A673 (cell line): ENCODE results near the gene TPPP. TPM values are rescaled to one million over a fixed set of nuclear protein-coding genes. Genes with fewer than 3 reads are reported as not detected.

ENCODE experiments used
- BruUV-seq: library from RNA; stranded (reverse); fragments of 400-500 nt; replicated peaks from 2 replicates; lab custom pipeline; 2021; lab: Mats Ljungman, UMichigan
- CTCF ChIA-PET: fragments of 300-600 bp; sonication (Branson Sonifier 250); formaldehyde crosslinking; loops from one replicate; lab custom pipeline; 2022; ENCODE audit warnings: antibody characterized with exemption; lab: Charles Lee
- POLR2A ChIA-PET: fragments of 300-600 bp; sonication (Branson Sonifier 250); formaldehyde crosslinking; loops from one replicate; lab custom pipeline; 2022; ENCODE audit warnings: antibody characterized with exemption; ENCODE audit not compliant: low non-redundant PET; lab: Charles Lee
- DNase-seq: peaks from one replicate; pipeline ENCODE4 v3.0.0-alpha.2; 2015; ENCODE audit warnings: low spot score
- H3K27ac ChIP-seq: fragments of 200-600 bp; sonication (generic); 2 replicates; pipeline ENCODE4 v1.5.1; 2016; ENCODE audit warnings: mixed run types, low read depth, mild to moderate bottlenecking, mixed read lengths, antibody characterized with exemption, low read length; ENCODE audit not compliant: poor library complexity, severe bottlenecking
- H3K27me3 ChIP-seq: fragments of 200-600 bp; sonication (generic); replicated peaks from 2 replicates; pipeline ENCODE4 v1.6.1; 2017; ENCODE audit warnings: mixed run types, low read depth, mild to moderate bottlenecking, mixed read lengths, antibody characterized with exemption, low read length; ENCODE audit not compliant: insufficient read depth, poor library complexity
- H3K36me3 ChIP-seq: fragments of 200-600 bp; sonication (generic); 2 replicates; pipeline ENCODE4 v1.6.1; 2016; ENCODE audit warnings: mixed run types, mild to moderate bottlenecking, mixed read lengths, antibody characterized with exemption, low read length; ENCODE audit not compliant: insufficient read depth, poor library complexity, severe bottlenecking
- H3K4me1 ChIP-seq: fragments of 200-600 bp; sonication (generic); 2 replicates; pipeline ENCODE4 v1.6.1; 2017; ENCODE audit warnings: mixed run types, mild to moderate bottlenecking, mixed read lengths, antibody characterized with exemption, low read length; ENCODE audit not compliant: insufficient read depth, poor library complexity, severe bottlenecking
- H3K4me3 ChIP-seq: fragments of 200-600 bp; sonication (generic); 2 replicates; pipeline ENCODE4 v1.5.1; 2016; ENCODE audit warnings: low read depth, mixed run types, mild to moderate bottlenecking, mixed read lengths, low read length; ENCODE audit not compliant: poor library complexity, severe bottlenecking
- H3K9me3 ChIP-seq: fragments of 200-600 bp; sonication (generic); 2 replicates; pipeline ENCODE4 v1.6.1; 2016; ENCODE audit warnings: mixed run types, low read depth, mild to moderate bottlenecking, mixed read lengths, antibody characterized with exemption, low read length; ENCODE audit not compliant: poor library complexity, severe bottlenecking
- EZH2 ChIP-seq: fragments of 200-600 bp; sonication (generic); IDR thresholded peaks from 2 replicates; pipeline ENCODE4 v1.6.1; 2017; ENCODE audit warnings: borderline replicate concordance, low read depth, mild to moderate bottlenecking, mixed read lengths, antibody characterized with exemption, low read length; ENCODE audit not compliant: poor library complexity, severe bottlenecking
- intact Hi-C: fragments of 100-400 bp; cut with micrococcal nuclease; formaldehyde crosslinking; loops from one replicate; pipeline ENCODE4 v1.10.0; 2022; ENCODE audit not compliant: unreplicated experiment
- total RNA-seq: library from RNA; stranded (reverse); gene quantifications from 2 replicates; pipeline ENCODE4 v1.2.3, GENCODE V29; 2021
- TF ChIP-seq, protein P1 (sequence below): fragments of 300-800, 200-600 bp; sonication (generic); conservative IDR thresholded peaks from 2 replicates; pipeline ENCODE4 v1.5.1; 2017; ENCODE audit warnings: low read depth, mild to moderate bottlenecking, antibody characterized with exemption, low read length, moderate library complexity, mixed read lengths

TPPP gene
- total RNA-seq, 1 experiment from 2014 or later: 0.19 TPM

DNA sequence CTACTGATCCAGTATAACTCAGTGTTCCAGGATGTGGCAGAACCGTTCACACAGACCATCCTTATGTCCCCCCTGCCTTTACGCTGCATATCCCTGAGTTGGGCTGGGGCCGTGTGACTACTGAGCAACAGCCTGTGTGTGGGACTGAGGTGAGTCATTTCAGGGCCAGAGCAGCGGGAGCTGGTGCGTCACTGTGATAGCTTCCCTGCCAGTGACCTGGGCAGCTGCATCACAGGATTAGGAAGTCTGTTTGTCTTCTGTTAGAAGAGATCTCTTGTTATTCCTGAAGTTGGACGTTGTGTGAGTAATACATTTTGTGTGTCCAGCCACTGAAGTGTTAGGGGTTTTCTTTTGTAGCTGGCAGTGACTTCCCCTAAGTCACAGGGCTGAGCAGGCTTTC, 35.6 kb downstream of the TPPP start:
- Histone ChIP-seq H3K36me3 (peaks cover 44% of the 10 kb centered on the region), H3K27ac (no peak overlapping the region), H3K9me3 (no peaks in the 10 kb centered on the region), H3K27me3 (no peaks in the 10 kb centered on the region), H3K4me3 (no peak overlapping the region), H3K4me1 (no peaks in the 10 kb centered on the region)
- CTCF ChIA-PET: no interaction called here
- BruUV-seq: no TSS peak
- TF ChIP-seq EZH2: no peak
- TF ChIP-seq, protein P1, sequence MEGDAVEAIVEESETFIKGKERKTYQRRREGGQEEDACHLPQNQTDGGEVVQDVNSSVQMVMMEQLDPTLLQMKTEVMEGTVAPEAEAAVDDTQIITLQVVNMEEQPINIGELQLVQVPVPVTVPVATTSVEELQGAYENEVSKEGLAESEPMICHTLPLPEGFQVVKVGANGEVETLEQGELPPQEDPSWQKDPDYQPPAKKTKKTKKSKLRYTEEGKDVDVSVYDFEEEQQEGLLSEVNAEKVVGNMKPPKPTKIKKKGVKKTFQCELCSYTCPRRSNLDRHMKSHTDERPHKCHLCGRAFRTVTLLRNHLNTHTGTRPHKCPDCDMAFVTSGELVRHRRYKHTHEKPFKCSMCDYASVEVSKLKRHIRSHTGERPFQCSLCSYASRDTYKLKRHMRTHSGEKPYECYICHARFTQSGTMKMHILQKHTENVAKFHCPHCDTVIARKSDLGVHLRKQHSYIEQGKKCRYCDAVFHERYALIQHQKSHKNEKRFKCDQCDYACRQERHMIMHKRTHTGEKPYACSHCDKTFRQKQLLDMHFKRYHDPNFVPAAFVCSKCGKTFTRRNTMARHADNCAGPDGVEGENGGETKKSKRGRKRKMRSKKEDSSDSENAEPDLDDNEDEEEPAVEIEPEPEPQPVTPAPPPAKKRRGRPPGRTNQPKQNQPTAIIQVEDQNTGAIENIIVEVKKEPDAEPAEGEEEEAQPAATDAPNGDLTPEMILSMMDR: no peak
- intact Hi-C loops: no loop called here
- no peak for DNase-seq
- POLR2A ChIA-PET: no interaction called here

DNA sequence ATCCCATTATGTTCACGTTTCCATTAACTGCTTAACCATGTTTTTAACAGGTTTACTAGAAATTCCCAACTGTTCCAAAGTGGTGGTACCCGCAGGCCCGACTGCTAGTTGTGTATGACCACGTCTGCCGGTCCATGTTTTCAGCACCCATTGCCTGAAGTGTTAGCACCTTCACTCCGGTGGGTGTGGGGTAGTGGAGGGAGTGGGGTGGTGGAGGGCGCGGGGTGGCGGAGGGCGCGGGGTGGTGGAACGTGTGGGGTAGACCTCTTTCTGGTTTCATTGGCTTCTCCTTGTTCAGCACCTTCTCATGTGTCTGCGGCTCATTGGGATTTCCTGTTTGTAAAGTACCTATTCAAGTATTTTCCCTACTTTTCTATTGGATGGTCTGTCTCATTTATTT, 37.7 kb downstream of the TPPP start:
- no peak for DNase-seq
- Histone ChIP-seq H3K27me3 (no peaks in the 10 kb centered on the region), H3K4me1 (no peaks in the 10 kb centered on the region), H3K36me3 (peaks cover 48% of the 10 kb centered on the region), H3K9me3 (no peaks in the 10 kb centered on the region), H3K4me3 (no peak overlapping the region), H3K27ac (no peak overlapping the region)
- POLR2A ChIA-PET: no interaction called here
- BruUV-seq: no TSS peak
- no peak for TF ChIP-seq EZH2
- TF ChIP-seq, protein P1: no peak
- CTCF ChIA-PET: no interaction called here
- intact Hi-C loops: no loop called here

- DNase-seq: no peak
- CTCF ChIA-PET: no interaction called here
- Histone ChIP-seq H3K27ac (no peak overlapping the region), H3K27me3 (no peaks in the 10 kb centered on the region), H3K9me3 (no peaks in the 10 kb centered on the region), H3K4me1 (no peaks in the 10 kb centered on the region), H3K36me3 (peaks cover 38% of the 10 kb centered on the region), H3K4me3 (no peak overlapping the region)
- intact Hi-C loops: no loop called here
- BruUV-seq: no TSS peak
- POLR2A ChIA-PET: no interaction called here
- no peak for TF ChIP-seq EZH2
- TF ChIP-seq, protein P1: no peak
Measured at GRCh38 chr5:654071-654778, 38.9 kb downstream of the TPPP start.
